Activated naive CD4-positive, alpha-beta T cell treated with Interleukin-2 at 50 U/mL for 16 hours (primary cell): Measurements from ENCODE around the gene MICAL3.

Experiments
- DNase-seq: peaks from one replicate; pipeline ENCODE4 v3.0.0-alpha.2; 2020

MICAL3 gene

GRCh38 chr22:17862646-17863181 lies 161.6 kb downstream of the MICAL3 start:
- DNase-seq: no peak

GRCh38 chr22:17861909-17862308 lies 162.5 kb downstream of the MICAL3 start:
- no peak for DNase-seq

GRCh38 chr22:17860220-17860965 lies 164.0 kb downstream of the MICAL3 start:
- no peak for DNase-seq

GRCh38 chr22:17858033-17858432 lies 166.3 kb downstream of the MICAL3 start:
- DNase-seq: no peak

GRCh38 chr22:17855572-17856290 lies 168.6 kb downstream of the MICAL3 start:
- no peak for DNase-seq

- no peak for DNase-seq
Observed at GRCh38 chr22:17853073-17853472, 171.3 kb downstream of the MICAL3 start.

GRCh38 chr22:17851759-17852158 lies 172.6 kb downstream of the MICAL3 start:
- DNase-seq: no peak

- DNase-seq: no peak
Observed at GRCh38 chr22:17847360-17848078, 176.8 kb downstream of the MICAL3 start.

GRCh38 chr22:17846326-17846992 lies 177.9 kb downstream of the MICAL3 start:
- DNase-seq: no peak

GRCh38 chr22:17845790-17846189 lies 178.6 kb downstream of the MICAL3 start:
- DNase-seq: no peak

- no peak for DNase-seq
Observed at GRCh38 chr22:17845327-17845726, 179.0 kb downstream of the MICAL3 start.

GRCh38 chr22:17844150-17844549 lies 180.2 kb downstream of the MICAL3 start:
- DNase-seq: no peak

- DNase-seq: peak; percentile 55
Observed at GRCh38 chr22:17842386-17842785, 182.0 kb downstream of the MICAL3 start.

- DNase-seq: no peak
Observed at GRCh38 chr22:17841836-17842235, 182.5 kb downstream of the MICAL3 start.

GRCh38 chr22:17838180-17838865 lies 186.0 kb downstream of the MICAL3 start:
- no peak for DNase-seq

- DNase-seq: no peak
Observed at GRCh38 chr22:17836992-17837742, 187.2 kb downstream of the MICAL3 start.

GRCh38 chr22:17835256-17835655 lies 189.1 kb downstream of the MICAL3 start:
- no peak for DNase-seq

- DNase-seq: no peak
Observed at GRCh38 chr22:17833489-17833888, 190.9 kb downstream of the MICAL3 start.

- DNase-seq: no peak
Observed at GRCh38 chr22:17832665-17833064, 191.7 kb downstream of the MICAL3 start.

GRCh38 chr22:17831501-17832251 lies 192.7 kb downstream of the MICAL3 start:
- DNase-seq: no peak
